ENCODE measurements around the gene PDE9A. TPM values are rescaled to one million over a fixed set of nuclear protein-coding genes. Genes with fewer than 3 reads are reported as not detected.
A peak's percentile ranks its signal among the peaks of the same experiment; 100 is the strongest.

Gene PDE9A
- 1.3 and 2.0 TPM in 2 replicates for total RNA-seq

DNA sequence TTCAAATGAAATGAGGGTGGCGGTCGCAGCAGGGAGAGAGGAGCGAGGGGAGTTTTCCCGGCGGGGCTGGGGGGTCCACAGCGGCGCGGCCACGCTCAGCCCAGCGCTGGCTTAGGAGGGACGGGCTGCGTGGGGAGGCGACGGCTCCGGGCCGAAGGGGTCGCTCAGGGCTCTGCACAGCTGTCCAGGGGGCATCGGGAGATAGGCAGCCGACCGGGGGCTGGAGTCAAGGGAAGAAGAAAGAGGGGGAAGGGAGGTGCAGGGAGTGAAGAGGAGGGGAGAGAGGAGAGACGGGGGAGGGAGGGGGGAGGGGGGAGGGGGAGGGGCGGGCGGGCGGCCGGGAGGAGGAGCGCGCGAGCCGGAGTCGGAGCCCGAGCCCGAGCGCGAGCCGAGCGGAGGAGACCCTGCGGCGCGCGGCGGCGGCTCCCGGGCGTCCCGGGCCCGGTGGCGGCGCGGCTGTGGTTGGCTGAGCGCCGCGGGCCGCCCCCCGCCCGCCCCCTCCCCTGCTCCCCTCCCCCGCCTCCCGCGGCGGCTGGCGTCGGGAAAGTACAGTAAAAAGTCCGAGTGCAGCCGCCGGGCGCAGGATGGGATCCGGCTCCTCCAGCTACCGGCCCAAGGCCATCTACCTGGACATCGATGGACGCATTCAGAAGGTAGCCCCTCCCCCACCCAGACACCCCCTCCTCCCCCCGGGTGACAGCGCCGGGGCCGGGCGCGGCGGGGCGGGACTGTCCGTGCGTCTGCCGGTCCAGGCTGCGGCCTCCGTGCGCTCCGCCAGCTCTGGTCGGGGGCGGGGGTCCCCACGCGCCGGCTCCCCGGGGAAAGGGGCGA lies at the start of gene PDE9A:
TSS of gene PDE9A (plus strand) at position 391 of the 831 bp plus-strand sequence. CDS start at position 585, 194 bp downstream.
- TF ChIP-seq, protein P1, sequence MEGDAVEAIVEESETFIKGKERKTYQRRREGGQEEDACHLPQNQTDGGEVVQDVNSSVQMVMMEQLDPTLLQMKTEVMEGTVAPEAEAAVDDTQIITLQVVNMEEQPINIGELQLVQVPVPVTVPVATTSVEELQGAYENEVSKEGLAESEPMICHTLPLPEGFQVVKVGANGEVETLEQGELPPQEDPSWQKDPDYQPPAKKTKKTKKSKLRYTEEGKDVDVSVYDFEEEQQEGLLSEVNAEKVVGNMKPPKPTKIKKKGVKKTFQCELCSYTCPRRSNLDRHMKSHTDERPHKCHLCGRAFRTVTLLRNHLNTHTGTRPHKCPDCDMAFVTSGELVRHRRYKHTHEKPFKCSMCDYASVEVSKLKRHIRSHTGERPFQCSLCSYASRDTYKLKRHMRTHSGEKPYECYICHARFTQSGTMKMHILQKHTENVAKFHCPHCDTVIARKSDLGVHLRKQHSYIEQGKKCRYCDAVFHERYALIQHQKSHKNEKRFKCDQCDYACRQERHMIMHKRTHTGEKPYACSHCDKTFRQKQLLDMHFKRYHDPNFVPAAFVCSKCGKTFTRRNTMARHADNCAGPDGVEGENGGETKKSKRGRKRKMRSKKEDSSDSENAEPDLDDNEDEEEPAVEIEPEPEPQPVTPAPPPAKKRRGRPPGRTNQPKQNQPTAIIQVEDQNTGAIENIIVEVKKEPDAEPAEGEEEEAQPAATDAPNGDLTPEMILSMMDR (conservative IDR thresholded peaks at IDR 0.05; ENCODE audit: low read depth, low read length) = peak; percentile 6
- no peak for DNase-seq (ENCODE audit: low read depth)

DNA sequence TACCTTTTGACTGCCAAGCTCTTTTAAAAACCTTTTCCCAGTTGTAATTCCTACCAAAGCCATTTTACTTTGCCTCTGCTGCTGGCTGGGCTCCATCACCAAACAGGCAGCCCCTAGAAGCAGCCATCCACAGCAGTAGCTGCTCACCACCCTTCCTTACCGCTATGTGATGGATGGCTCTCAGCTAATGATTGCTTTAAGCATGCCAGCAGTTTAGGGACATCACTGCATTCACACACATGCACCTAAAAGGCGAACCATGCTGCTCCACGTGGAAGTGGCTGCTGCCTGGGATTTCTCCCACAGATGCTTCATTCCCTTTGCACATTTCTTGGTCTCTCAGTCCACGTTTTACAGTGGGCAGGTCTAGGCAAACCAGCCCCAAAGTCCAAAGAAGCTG lies 46.3 kb upstream of the PDE9A start:
- TF ChIP-seq, protein P1 (conservative IDR thresholded peaks at IDR 0.05; ENCODE audit: low read depth, low read length) = no peak
- DNase-seq (ENCODE audit: low read depth) = no peak
- no peak overlapping the region for H3K4me3 ChIP-seq (ENCODE audit: low read depth, low read length)

More for the DNA sequence above, at the start of gene PDE9A:
- H3K4me3 ChIP-seq (ENCODE audit: low read depth, low read length) = peak within 1 kb of the TSS; percentile 80

DNA sequence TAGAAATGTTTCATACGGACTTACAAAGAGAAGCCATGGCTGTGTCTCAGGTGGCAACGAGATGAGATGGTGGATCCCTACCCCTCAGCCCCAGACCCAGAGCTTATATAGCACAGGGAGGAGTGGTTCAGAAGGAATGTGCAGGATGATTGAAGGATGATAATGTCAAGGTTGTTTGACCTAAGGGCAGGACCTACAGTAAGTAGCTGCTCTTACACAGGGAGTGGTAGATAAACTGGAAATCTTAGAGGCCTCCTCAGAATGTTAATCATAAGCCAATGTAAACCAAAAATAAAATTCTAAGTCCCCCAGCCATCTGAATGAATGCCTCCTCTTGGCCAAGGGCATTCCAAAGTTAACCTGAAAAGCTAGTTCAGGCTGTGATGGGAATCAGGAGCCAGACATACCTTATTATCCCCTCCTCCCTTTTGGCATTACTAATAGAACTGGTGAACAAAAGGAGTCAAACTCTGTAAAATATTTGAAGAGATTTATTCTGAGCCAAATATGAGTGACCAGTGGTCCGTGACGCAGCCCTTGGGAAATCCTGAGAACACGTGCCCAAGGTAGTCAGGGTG lies 45.8 kb upstream of the PDE9A start:
- H3K4me3 ChIP-seq (ENCODE audit: low read depth, low read length) = no peak overlapping the region
- TF ChIP-seq, protein P1 (conservative IDR thresholded peaks at IDR 0.05; ENCODE audit: low read depth, low read length) = no peak
- peak; percentile 63 for DNase-seq (ENCODE audit: low read depth)

DNA sequence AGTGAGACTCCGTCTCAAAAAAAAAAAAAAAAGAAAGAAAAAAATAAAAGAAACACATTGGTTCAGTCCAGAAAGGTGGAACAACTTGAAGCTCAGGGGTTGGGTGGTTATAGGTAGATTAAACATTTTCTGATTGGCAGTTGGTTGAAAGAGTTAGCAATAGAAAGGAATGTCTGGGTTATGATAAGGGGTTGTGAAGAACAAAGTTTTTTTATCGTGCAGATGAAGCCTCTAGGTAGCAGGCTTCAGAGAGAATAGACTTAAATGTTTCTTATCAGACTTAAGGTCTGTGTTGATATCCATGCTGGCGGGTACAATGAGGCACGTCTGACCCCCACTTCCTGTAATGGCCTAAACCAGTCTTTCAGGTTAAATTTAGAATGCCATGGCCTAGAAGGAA lies 45.0 kb upstream of the PDE9A start:
- no peak overlapping the region for H3K4me3 ChIP-seq (ENCODE audit: low read depth, low read length)
- DNase-seq (ENCODE audit: low read depth) = no peak
- TF ChIP-seq, protein P1 (conservative IDR thresholded peaks at IDR 0.05; ENCODE audit: low read depth, low read length) = no peak

DNA sequence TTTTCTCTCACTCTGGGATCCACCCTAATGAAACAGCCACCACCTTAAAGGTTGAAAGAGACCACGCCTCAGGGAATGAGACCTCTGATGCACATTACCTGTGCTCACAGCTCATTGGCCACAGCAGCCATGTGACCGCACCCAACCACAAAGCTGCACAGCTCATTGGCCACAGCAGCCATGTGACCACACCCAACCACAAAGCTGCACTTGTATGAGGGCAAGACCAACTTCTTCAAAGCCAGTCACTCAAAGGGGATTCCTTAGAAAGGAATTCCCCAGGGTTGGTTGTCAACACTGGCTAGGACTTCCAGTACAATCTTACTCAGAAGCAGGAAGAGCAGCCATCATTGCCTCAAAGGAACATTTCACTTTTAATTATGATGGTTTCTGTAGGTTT lies 43.6 kb upstream of the PDE9A start:
- DNase-seq (ENCODE audit: low read depth) = no peak
- H3K4me3 ChIP-seq (ENCODE audit: low read depth, low read length) = no peak overlapping the region
- TF ChIP-seq, protein P1 (conservative IDR thresholded peaks at IDR 0.05; ENCODE audit: low read depth, low read length) = no peak

DNA sequence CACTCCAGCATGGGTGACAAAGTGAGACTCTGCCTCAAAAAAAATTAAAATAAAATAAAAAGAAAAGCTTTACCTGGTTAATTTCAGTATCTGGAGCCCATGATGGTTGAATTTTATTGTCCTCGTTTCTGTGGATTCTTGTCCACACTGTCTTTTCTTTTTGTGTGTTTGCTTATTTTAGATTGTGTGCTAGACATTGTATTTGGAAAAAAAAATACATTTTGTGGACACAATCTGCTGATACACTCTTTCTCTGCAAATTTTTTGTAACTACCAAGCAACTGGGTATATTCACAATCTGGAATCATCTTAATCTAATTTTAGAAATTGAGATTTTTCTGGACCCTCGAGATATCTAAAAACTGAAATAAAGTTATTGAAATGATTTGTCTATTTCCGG lies 41.6 kb upstream of the PDE9A start:
- H3K4me3 ChIP-seq (ENCODE audit: low read depth, low read length) = no peak overlapping the region
- TF ChIP-seq, protein P1 (conservative IDR thresholded peaks at IDR 0.05; ENCODE audit: low read depth, low read length) = no peak
- DNase-seq (ENCODE audit: low read depth) = no peak

Measured in epithelial cell of proximal tubule (primary cell).